ENCODE measurements around the gene TMC7. TPM values are rescaled to one million over a fixed set of nuclear protein-coding genes. Genes with fewer than 3 reads are reported as not detected.
A peak's percentile ranks its signal among the peaks of the same experiment; 100 is the strongest.

The TMC7 gene
- total RNA-seq, 1 experiment from 2014 or later, result 1.5 TPM

DNA sequence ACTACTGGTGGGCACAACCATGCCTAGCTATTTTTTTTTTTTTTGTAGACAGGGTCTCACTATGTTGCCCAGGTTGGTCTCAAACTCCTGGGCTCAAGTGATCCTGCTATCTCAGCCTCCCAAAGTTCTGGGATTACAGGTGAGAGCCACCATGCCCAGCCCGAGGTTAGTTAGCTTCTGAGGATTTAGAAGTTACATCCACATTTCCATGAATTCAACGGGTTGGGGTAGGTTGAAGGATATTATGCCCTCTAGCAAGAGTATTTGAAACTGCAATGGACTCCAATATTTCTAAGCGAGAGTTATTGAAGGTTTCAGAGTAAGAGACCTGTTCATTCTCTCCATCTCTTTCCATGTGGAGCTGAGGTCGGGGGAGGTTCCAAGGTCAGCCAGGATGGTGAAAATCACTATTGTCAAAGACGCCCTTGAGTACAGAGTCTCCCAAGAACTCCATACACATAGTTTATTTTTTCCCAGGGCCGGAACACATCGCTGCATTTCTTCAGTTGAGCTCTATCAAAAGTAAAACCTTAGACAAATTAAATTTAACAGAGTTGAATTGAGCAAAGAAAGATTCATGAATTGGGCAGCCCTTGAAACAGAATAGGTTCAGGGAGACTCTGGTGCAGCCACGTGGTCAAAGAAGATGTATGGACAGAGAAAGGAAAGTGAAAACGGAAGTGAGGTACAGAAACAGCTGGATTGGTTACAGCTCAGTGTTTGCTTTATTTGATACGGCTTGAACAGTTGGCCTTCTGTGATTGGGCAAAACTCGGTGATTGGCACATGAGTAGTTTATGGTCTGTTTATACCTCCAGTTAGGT lies 111.0 kb downstream of the TMC7 start:
- in situ Hi-C loops (cut with HindIII; ENCODE audit: low pct_unique_long_range_greater_than_20kb, low sequenced_read_pairs), result no loop called here
- DNase-seq (ENCODE audit: low read depth, low spot score), result peak; percentile 66

DNA sequence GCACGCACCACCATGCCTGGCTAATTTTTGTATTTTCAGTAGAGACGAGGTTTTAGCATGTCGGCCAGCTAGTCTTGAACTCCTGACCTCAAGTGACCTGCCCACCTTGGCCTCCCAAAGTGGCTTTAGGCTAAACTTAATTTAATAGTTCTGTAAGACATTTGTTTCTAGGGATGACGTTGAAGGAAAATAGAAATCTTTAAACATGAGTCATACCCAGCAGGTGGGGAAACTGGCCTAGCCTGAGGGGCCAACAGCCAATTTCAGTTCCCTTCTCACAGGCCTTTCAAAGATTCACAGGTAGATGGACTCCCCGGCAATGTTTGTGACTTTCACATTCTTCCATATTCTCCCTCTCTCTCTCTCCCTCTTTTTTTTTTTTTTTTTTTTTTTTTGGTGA lies 111.9 kb downstream of the TMC7 start:
- no peak for DNase-seq (ENCODE audit: low read depth, low spot score)
- in situ Hi-C loops (cut with HindIII; ENCODE audit: low pct_unique_long_range_greater_than_20kb, low sequenced_read_pairs), result no loop called here

DNA sequence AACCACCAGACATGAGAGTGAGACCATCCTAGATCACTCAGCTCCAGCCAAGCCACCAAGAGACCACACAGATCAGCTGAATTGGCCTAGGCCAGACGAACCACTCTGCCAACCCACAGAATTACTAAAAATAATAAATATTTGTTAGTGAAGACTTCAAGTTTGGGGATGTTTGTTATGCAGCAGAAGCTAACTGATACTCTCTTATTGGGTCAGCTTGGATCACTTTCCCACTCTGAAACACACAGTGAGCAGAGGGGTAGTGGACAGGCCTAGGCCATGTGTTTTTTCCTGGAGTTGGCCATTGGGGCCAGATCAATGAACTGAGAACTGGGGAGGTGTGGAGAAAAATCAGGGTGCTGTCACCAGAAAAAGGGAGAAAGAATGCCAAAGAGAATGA lies 114.4 kb downstream of the TMC7 start:
- DNase-seq (ENCODE audit: low read depth, low spot score), result no peak
- in situ Hi-C loops (cut with HindIII; ENCODE audit: low pct_unique_long_range_greater_than_20kb, low sequenced_read_pairs), result no loop called here

DNA sequence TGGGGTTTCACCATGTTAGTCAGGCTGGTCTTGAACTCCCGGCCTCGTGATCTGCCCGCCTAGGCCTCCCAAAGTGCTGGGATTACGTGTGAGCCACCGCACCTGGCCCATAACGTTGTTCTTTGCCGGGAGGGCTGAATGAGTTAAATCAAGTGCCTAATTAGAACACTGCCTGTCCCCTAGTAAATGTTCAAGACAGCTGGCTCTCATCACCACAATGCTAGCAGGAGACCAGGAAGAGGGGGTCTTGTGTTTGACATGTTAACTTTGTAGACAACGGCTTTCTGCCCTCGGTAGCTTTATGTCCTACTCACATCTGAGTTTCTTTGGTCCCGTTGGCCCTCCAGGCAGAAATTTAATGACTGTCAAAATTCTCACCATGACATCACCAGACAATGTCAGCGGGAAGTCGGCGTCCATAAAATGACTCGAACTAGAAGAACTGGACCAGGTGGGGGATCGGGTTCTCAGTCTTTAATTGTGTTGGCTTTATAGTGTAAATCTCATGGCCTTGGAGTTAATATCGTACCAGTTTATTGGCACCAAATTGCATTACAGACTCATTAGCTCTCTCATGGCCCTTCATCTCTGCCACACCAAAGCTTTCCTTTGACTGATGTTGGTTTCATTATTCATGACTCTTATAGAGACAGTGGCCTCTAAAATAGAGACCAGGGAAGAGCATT lies 118.6 kb downstream of the TMC7 start:
- in situ Hi-C loops (cut with HindIII; ENCODE audit: low pct_unique_long_range_greater_than_20kb, low sequenced_read_pairs), result no loop called here
- no peak for DNase-seq (ENCODE audit: low read depth, low spot score)

DNA sequence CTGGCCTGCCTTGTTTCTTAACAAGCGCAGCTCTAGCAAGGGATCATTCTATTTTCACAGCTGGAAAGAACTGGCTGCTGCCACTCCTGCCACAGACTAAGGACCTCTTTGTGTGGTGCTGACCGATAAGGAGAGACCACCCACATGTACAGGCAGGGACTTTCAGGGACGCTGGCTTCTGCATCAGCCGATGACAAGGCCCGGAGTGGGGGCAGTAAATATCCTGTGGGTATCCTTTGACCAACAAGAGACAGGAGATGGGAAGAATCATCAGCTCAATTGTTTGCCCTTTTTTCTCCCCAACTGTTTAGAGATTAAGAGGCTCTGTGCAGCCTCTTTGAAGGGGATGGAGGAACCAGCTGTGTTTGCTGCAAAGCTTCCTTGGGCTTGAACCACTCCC lies 120.9 kb downstream of the TMC7 start:
- in situ Hi-C loops (cut with HindIII; ENCODE audit: low pct_unique_long_range_greater_than_20kb, low sequenced_read_pairs), result no loop called here
- DNase-seq (ENCODE audit: low read depth, low spot score), result no peak

DNA sequence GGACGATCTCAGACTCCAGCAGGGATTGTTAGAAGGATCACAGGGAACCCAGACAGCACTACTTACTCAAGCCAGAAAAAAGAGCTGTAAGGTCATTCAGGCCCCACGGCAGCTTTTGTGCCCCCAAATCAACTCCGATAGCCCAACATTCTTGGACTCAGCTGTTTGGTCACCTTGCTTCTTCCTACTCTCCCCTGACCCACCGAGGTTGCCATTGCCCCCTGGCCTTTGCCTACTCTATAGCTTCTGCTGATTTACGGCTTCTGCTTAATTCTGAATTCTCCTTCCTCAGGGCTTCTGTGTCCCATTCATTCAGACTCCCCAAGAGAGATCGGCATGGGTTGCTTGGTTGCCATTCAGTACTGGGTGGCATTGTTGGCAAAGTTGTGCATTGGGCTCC lies 121.4 kb downstream of the TMC7 start:
- in situ Hi-C loops (cut with HindIII; ENCODE audit: low pct_unique_long_range_greater_than_20kb, low sequenced_read_pairs), result no loop called here
- no peak for DNase-seq (ENCODE audit: low read depth, low spot score)

DNA sequence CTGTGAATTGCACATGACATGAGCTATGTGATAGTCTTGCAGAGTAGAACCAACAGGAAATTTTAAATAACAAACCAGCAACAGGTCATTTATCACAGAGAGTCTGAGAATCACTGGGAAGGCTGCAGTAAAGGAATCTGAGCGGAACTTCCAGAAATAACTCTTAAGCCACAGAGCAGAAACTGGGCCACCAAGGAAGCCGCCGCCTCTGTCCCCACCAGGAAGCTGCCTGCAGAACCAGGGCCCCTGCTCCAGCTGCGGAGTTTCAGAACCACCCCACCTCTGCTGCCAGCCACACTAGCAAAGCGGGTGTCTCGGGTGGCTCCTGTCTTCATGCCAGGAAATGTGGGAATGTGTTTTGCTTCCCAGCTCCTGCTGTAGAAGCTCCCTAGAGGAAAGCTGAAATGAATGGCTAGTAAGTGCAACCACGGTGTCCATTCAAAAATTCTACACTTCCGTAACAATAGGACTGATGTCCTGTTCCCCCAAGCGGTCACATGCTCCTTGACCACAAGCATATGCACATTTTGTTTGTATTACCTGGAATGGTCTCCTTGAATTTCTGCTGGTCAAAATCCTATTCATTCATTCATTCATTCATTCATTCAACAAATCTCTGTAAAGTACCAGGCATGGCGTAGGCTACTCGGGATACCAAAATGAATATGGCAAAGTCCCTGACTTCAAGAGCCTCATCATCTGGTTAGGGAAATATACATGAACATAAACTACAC lies 122.3 kb downstream of the TMC7 start:
- DNase-seq (ENCODE audit: low read depth, low spot score), result no peak
- in situ Hi-C loops (cut with HindIII; ENCODE audit: low pct_unique_long_range_greater_than_20kb, low sequenced_read_pairs), result no loop called here

DNA sequence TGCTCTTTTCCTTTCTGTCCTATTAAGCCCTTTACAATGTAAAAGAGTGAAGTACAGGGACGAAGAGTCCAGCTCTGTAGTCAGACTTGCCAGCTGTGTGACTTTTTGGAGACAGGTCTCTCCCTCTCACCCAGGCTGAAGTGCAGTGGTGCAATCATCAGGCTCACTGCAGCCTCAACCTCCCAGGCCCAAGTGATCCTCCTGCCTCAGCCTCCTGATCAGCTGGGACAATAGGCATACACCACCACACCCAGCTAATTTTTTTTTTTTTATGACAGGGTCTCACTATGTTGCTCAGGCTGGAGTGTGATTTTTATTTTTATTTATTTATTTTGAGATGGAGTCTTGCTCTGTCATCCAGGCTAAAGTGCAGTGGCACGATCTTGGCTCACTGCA lies 122.9 kb downstream of the TMC7 start:
- no peak for DNase-seq (ENCODE audit: low read depth, low spot score)

DNA sequence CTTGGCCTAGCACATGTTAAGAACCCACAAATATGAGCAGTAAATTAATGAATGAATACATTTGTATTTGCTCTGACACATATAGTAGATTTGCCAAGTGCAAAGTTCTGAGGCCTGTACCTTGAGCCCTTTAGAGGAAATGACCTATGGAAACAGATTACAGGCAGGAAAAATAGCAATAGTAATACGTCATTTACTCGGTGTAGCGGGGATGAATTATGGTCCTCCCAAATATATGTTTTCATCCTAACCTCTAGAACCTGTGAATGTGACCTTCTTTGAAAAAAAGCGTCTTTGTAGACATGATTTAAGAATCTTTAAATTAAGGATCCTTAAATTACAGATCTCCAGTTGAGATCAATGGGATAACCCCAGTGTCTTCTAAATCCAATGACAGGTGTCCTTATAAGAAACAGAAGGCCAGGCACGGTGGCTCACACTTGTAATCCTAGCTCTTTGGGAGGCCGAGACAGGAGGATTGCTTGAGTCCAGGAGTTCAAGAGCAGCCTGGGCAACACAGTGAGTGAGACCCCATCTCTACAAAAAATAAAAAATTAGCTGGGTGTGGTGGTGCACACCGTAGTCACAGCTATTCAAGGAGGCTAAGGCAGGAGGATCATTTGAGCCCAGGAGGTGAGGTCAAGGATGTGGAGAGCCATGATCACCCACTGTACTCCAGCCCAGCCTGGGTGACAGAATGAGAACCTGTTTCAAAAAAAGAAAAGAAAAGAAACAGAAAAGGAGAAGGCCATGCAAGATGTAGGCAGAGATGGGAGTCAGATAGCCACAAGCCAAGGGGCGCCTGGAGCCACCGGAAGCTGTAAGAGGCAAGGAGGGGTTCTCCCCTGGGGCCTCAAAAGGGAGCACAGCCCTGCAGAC lies 124.9 kb downstream of the TMC7 start:
- no peak for DNase-seq (ENCODE audit: low read depth, low spot score)
- in situ Hi-C loops (cut with HindIII; ENCODE audit: low pct_unique_long_range_greater_than_20kb, low sequenced_read_pairs), result no loop called here

More for the DNA sequence above, 122.9 kb downstream of the TMC7 start:
- in situ Hi-C loops (cut with HindIII; ENCODE audit: low pct_unique_long_range_greater_than_20kb, low sequenced_read_pairs), result no loop called here

DNA sequence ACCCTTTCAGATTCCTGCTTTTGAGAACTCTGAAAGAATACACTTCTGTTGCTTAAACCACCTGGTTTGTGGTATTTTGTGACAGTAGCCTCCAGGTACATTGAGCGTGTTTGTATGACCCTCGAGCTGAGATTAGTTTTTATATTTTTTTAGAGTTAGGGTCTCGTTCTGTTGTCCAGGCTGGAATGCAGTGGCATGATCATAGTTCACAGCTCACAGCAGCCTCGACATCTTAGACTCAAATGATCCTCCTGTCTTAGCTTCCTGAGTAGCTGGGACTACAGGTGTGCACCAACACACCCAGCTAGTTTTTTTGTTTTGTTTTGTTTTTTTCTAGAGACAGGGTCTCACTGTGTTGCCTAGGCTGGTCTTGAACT lies 125.5 kb downstream of the TMC7 start:
- in situ Hi-C loops (cut with HindIII; ENCODE audit: low pct_unique_long_range_greater_than_20kb, low sequenced_read_pairs), result no loop called here

DNA sequence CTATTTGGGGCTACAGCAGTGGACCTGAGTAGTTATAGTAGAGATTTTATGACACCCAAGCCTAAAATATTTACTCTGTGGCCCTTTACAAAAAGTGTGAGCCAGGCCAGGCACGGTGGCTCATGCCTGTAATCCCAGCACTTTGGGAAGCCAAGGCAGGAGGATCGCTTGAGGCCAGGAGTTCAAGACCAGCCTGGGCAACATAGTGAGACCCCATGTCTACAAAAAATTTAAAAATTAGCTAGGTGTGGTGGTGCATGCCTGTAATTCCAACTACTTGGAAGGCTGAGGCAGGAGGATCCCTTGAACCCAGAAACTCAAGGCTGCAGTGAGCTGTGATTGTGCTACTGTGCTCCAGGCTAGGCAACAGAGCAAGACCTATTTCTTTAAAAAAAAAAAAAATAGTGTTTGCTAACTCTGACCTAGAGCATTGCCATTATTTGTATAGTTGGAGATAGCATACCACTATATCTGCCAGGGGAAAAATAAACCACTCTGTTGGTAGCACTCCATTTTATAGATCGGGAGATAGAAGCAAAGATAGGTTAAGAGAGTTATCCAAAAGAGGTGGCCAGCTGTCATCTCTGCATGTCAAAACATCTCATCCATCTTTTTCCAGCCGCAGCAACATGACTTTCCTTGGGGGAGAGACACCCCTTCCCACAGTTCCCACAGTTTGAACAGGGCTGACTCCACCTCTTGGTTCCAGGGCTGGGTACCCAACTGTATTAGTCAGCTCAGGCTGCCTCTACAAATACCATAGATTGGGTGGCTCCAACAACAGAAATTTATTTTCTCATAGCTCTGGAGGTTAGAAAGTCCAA lies 127.0 kb downstream of the TMC7 start:
- no peak for DNase-seq (ENCODE audit: low read depth, low spot score)
- in situ Hi-C loops (cut with HindIII; ENCODE audit: low pct_unique_long_range_greater_than_20kb, low sequenced_read_pairs), result no loop called here

More for the DNA sequence above, 125.5 kb downstream of the TMC7 start:
- DNase-seq (ENCODE audit: low read depth, low spot score), result no peak

DNA sequence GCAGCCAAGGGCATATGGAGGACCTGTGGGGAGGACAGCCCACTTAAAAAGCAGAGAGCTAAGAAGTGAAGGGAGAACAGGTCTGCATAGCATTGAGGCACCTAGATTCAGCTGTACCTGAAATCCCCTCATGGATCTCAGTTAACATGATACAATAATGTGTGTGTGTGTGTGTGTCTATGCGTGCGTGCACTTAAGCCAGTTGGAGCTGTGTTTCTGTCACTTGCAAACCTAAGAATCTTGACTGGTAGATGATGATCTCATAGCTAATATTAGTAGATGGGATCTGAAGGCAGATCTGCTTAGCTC lies 128.3 kb downstream of the TMC7 start:
- in situ Hi-C loops (cut with HindIII; ENCODE audit: low pct_unique_long_range_greater_than_20kb, low sequenced_read_pairs), result no loop called here
- DNase-seq (ENCODE audit: low read depth, low spot score), result no peak

Small RNAs within 50 kb of the gene (small RNA-seq; reads per million reads assigned to genes)
- 0.02 to 0.05 reads per million in 2 experiments for gene RNU6-1340P

Other genes with a start within 250 kb of the TMC7 start
- gene RPS15A, start 193.6 kb upstream of the TMC7 start, total RNA-seq (2014; rRNA removed; shearing (Covaris generic)), result 2,031 and 2,396 TPM in 2 replicates
- 152 TPM in 2 replicates for gene ARL6IP1, start 182.4 kb upstream of the TMC7 start, total RNA-seq (2014; rRNA removed; shearing (Covaris generic))
- gene SMG1, start 57.5 kb upstream of the TMC7 start, total RNA-seq (2014; rRNA removed; shearing (Covaris generic)), result 21.8 and 22.3 TPM in 2 replicates
- gene COQ7, start 83.7 kb downstream of the TMC7 start, total RNA-seq (2014; rRNA removed; shearing (Covaris generic)), result 23.4 and 26.4 TPM in 2 replicates
- gene ITPRIPL2, start 130.0 kb downstream of the TMC7 start, total RNA-seq (2014; rRNA removed; shearing (Covaris generic)), result 26.7 and 28.8 TPM in 2 replicates
- gene SYT17, start 184.3 kb downstream of the TMC7 start, total RNA-seq (2014; rRNA removed; shearing (Covaris generic)), result 17.3 and 18.5 TPM in 2 replicates